B cell (primary cell): ENCODE measurements around the gene DENND2A. TPM values are rescaled to one million over a fixed set of nuclear protein-coding genes. Genes with fewer than 3 reads are reported as not detected.

Experiments used
- ATAC-seq: fragments of 200-7000 bp; cut with Tn5 transposase; one replicate; pipeline ENCODE4 v1.10.0; 2021; ENCODE audit warnings: low read depth, mild to moderate bottlenecking, moderate number of reproducible peaks, moderate library complexity
- CTCF ChIA-PET: fragments of 350-600 bp; sonication (Branson Sonifier 250); formaldehyde crosslinking; loops from one replicate; lab custom pipeline; 2021; ENCODE audit warnings: antibody characterized with exemption, inconsistent platforms; lab: Charles Lee
- POLR2A ChIA-PET: fragments of 350-600 bp; sonication (Branson Sonifier 250); formaldehyde crosslinking; loops from one replicate; lab custom pipeline; 2021; ENCODE audit warnings: antibody characterized with exemption; lab: Charles Lee
- DNase-seq: peaks from one replicate; pipeline ENCODE4 v3.0.0; 2013
- H2AFZ ChIP-seq: 2 replicates; pipeline ENCODE4 v1.6.1; 2012; ENCODE audit warnings: mild to moderate bottlenecking, low read depth, low read length; ENCODE audit not compliant: insufficient read depth, poor library complexity, severe bottlenecking
- H3K27ac ChIP-seq, 2 donors: 1 replicate in 1 of 2; 2 replicates in 1 of 2; pipeline ENCODE4 v1.5.1; 2012 to 2013; ENCODE audit warnings: low read length in 2 of 2, mild to moderate bottlenecking in 2 of 2, moderate library complexity in 1 of 2
- H3K27me3 ChIP-seq, 4 experiments: fragments of 200-600 bp in 1 of 4; sonication (generic) in 1 of 4; replicated peaks in 1 of 4; 1 replicate in 2 of 4; 2 replicates in 2 of 4; pipeline versions ENCODE4 v1.6.1 to v1.7.0; 2013 to 2016; ENCODE audit warnings: low read length in 3 of 4, mild to moderate bottlenecking in 2 of 4, mixed read lengths in 1 of 4, moderate library complexity in 1 of 4; ENCODE audit not compliant: insufficient read depth in 4 of 4, control insufficient read depth in 3 of 4; ENCODE audit errors: control extremely low read depth in 1 of 4
- H3K36me3 ChIP-seq, 2 experiments: replicated peaks in 1 of 2; 1 replicate in 1 of 2; 2 replicates in 1 of 2; pipeline versions ENCODE4 v1.6.1 to v1.7.1; 2013; ENCODE audit warnings: low read length in 1 of 2; ENCODE audit not compliant: insufficient read depth in 2 of 2, control insufficient read depth in 1 of 2; ENCODE audit errors: control extremely low read depth in 1 of 2, extremely low read depth in 1 of 2
- H3K4me1 ChIP-seq, 2 donors: fragments of 200-600 bp in 1 of 2; sonication (generic) in 1 of 2; 1 replicate in 1 of 2; 2 replicates in 1 of 2; pipeline versions ENCODE4 v1.5.1 to v1.6.1; 2013 to 2017; ENCODE audit warnings: low read length in 2 of 2; ENCODE audit not compliant: control insufficient read depth in 2 of 2, insufficient read depth in 2 of 2
- H3K4me2 ChIP-seq: replicated peaks from 2 replicates; pipeline ENCODE3; 2012; ENCODE audit warnings: mild to moderate bottlenecking, low read depth, low read length; ENCODE audit not compliant: poor library complexity, severe bottlenecking
- H3K4me3 ChIP-seq, 5 experiments: fragments of 200-600 bp in 1 of 5; sonication (generic) in 1 of 5; 1 replicate in 3 of 5; 2 replicates in 2 of 5; pipeline versions ENCODE4 v1.5.1 to v1.7.0; 2011 to 2016; ENCODE audit warnings: low read length in 4 of 5, mild to moderate bottlenecking in 4 of 5, low read depth in 2 of 5, control low read depth in 1 of 5, moderate library complexity in 1 of 5; ENCODE audit not compliant: insufficient read depth in 1 of 5; ENCODE audit errors: control extremely low read depth in 1 of 5, extremely low read depth in 1 of 5
- H3K79me2 ChIP-seq: fragments of 200-600 bp; sonication (generic); one replicate; pipeline ENCODE4 v1.6.0; 2016; ENCODE audit warnings: low read length; ENCODE audit not compliant: control insufficient read depth, insufficient read depth
- H3K9ac ChIP-seq: fragments of 200-600 bp; sonication (generic); 2 replicates; pipeline ENCODE4 v1.6.1; 2017; ENCODE audit warnings: mild to moderate bottlenecking, low read length, moderate library complexity
- H3K9me3 ChIP-seq, 3 donors: one replicate each; pipeline versions ENCODE4 v1.6.1 to v1.7.1; 2013; ENCODE audit warnings: low read length in 2 of 3; ENCODE audit not compliant: control insufficient read depth in 2 of 3, insufficient read depth in 1 of 3; ENCODE audit errors: control extremely low read depth in 1 of 3
- H4K20me1 ChIP-seq: 2 replicates; pipeline ENCODE4 v1.6.0; 2012; ENCODE audit warnings: mild to moderate bottlenecking, low read length; ENCODE audit not compliant: insufficient read depth, control insufficient read depth, poor library complexity, severe bottlenecking
- H3K27ac Mint-ChIP-seq: one replicate; pipeline ENCODE4 v1.8.0; 2021; ENCODE audit warnings: mixed read lengths
- H3K27me3 Mint-ChIP-seq: one replicate; pipeline ENCODE4 v1.8.0; 2021; ENCODE audit warnings: mixed read lengths
- H3K4me1 Mint-ChIP-seq: one replicate; pipeline ENCODE4 v1.8.0; 2021; ENCODE audit warnings: mixed read lengths
- H3K4me3 Mint-ChIP-seq: one replicate; pipeline ENCODE4 v1.8.0; 2021; ENCODE audit warnings: mixed read lengths
- H3K9me3 Mint-ChIP-seq: one replicate; pipeline ENCODE4 v1.8.0; 2022; ENCODE audit warnings: mixed read lengths; ENCODE audit not compliant: insufficient read depth
- CTCF ChIP-seq: fragments of 200-600 bp; IDR thresholded peaks from one replicate; pipeline ENCODE4 v1.8.0; 2022; ENCODE audit warnings: antibody characterized with exemption, mild to moderate bottlenecking
- EZH2 ChIP-seq: IDR thresholded peaks from 2 replicates; pipeline ENCODE4 v1.6.1; 2012; ENCODE audit warnings: borderline replicate concordance, low read depth, mild to moderate bottlenecking, moderate library complexity, low read length; ENCODE audit not compliant: insufficient read depth, poor library complexity, severe bottlenecking
- WGBS: methylation state at CpG from one replicate; pipeline ENCODE4 v1.1.5; 2013; ENCODE audit warnings: missing lambda C conversion rate; ENCODE audit not compliant: insufficient coverage; 5-methylcytosine and 5-hydroxymethylcytosine counted together
- intact Hi-C: fragments of 100-400 bp; cut with micrococcal nuclease; formaldehyde crosslinking; loops from one replicate; pipeline ENCODE4 v1.10.0; 2022
- polyA plus RNA-seq: library from polyadenylated mRNA; depleted of rRNA; stranded (reverse); fragments of >200 nt; gene quantifications from 2 replicates; pipeline ENCODE4 v1.2.3, GENCODE V29; 2012
- total RNA-seq, 2 donors: library from RNA; stranded (reverse); fragments of 120-200 nt in 1 of 2; gene quantifications; 1 replicate in 1 of 2; 2 replicates in 1 of 2; pipeline versions ENCODE4 v1.2.3 to v1.2.4, GENCODE V29; 2013 to 2022

The DENND2A gene
- total and polyA plus RNA-seq, 2 donors (not counting 1 experiment from before 2014, with no cell fraction given), result 0.31 TPM; not detected in 1

GRCh38 chr7:140604076-140604475 is 36.5 kb downstream of the DENND2A start:
- H3K4me1 Mint-ChIP-seq, result no peaks in the 10 kb centered on the region
- 100% methylated on average over 3 of the region's 7 CpGs for WGBS
- H3K4me3 ChIP-seq, result no peak overlapping the region
- no peak for DNase-seq
- H2AFZ ChIP-seq, result no peak overlapping the region
- H3K4me2 ChIP-seq, result no peak overlapping the region
- H3K27ac ChIP-seq, result no peak overlapping the region
- H3K36me3 ChIP-seq, result no peaks in the 10 kb centered on the region
- H3K27ac Mint-ChIP-seq, result no peak overlapping the region
- peaks cover 22% of the 10 kb centered on the region for H3K27me3 Mint-ChIP-seq
- no peaks in the 10 kb centered on the region for H4K20me1 ChIP-seq
- no peaks in the 10 kb centered on the region for H3K79me2 ChIP-seq
- H3K9me3 Mint-ChIP-seq, result no peaks in the 10 kb centered on the region
- ChIA-PET POLR2A (no interaction called here), CTCF (no interaction called here)
- no peak for ATAC-seq
- peaks cover 0 to 6% (median 0%) of the 10 kb centered on the region in 4 experiments for H3K27me3 ChIP-seq
- no peak overlapping the region for H3K9ac ChIP-seq
- no peak overlapping the region for H3K4me3 Mint-ChIP-seq
- TF ChIP-seq EZH2, result no peak
- no peak for TF ChIP-seq CTCF
- no peaks in the 10 kb centered on the region for H3K4me1 ChIP-seq
- no peaks in the 10 kb centered on the region for H3K9me3 ChIP-seq
- intact Hi-C loops, result no loop called here

- Histone ChIP-seq H3K4me1 (no peaks in the 10 kb centered on the region), H3K4me3 (no peak overlapping the region), H3K4me2 (no peak overlapping the region), H4K20me1 (no peaks in the 10 kb centered on the region), H3K36me3 (no peaks in the 10 kb centered on the region), H3K9me3 (no peaks in the 10 kb centered on the region), H3K27ac (no peak overlapping the region), H3K27me3 (peaks cover 0 to 6% (median 2%) of the 10 kb centered on the region in 4 experiments), H2AFZ (no peak overlapping the region), H3K9ac (no peak overlapping the region), H3K79me2 (no peaks in the 10 kb centered on the region)
- no peaks in the 10 kb centered on the region for H3K4me1 Mint-ChIP-seq
- no peak overlapping the region for H3K4me3 Mint-ChIP-seq
- CTCF ChIA-PET, result no interaction called here
- TF ChIP-seq EZH2, result no peak
- ATAC-seq (no peak), DNase-seq (no peak)
- POLR2A ChIA-PET, result no interaction called here
- no peaks in the 10 kb centered on the region for H3K9me3 Mint-ChIP-seq
- H3K27ac Mint-ChIP-seq, result no peak overlapping the region
- intact Hi-C loops, result no loop called here
- 93% methylated on average over 18 of the region's 21 CpGs for WGBS
- H3K27me3 Mint-ChIP-seq, result peaks cover 23% of the 10 kb centered on the region
Measured at GRCh38 chr7:140601566-140602174, 38.9 kb downstream of the DENND2A start.
